MM.1S (cell line): ENCODE data around the gene ATP8B1.
A peak's percentile ranks its signal among the peaks of the same experiment; 100 is the strongest.
"Not testable (repeated sequence)": the region's sequence is repeated elsewhere in the genome, so short reads cannot be mapped to it uniquely, and the experiment has no call there.

Experiments used
- DNase-seq: peaks from one replicate; pipeline ENCODE4 v3.0.0-alpha.2; 2015
- H2AFZ ChIP-seq: fragments of 300-600 bp; sonication (generic); 2 replicates; pipeline ENCODE4 v1.6.0; 2016; ENCODE audit warnings: antibody characterized with exemption, low read length
- H3F3A ChIP-seq: fragments of 300-600 bp; sonication (generic); 2 replicates; pipeline ENCODE4 v1.6.1; 2016; ENCODE audit warnings: mild to moderate bottlenecking, antibody characterized with exemption, low read length, moderate library complexity, mixed read lengths; ENCODE audit not compliant: insufficient read depth
- H3K27ac ChIP-seq: fragments of 300-600 bp; sonication (generic); 2 replicates; pipeline ENCODE4 v1.5.1; 2016; ENCODE audit warnings: mild to moderate bottlenecking, low read length
- H3K27me3 ChIP-seq: fragments of 300-600 bp; sonication (generic); replicated peaks from 2 replicates; pipeline ENCODE4 v1.6.0; 2016; ENCODE audit warnings: low read length; ENCODE audit not compliant: insufficient read depth
- H3K36me3 ChIP-seq: fragments of 300-600 bp; sonication (generic); replicated peaks from 2 replicates; pipeline ENCODE4 v1.6.1; 2016; ENCODE audit warnings: mild to moderate bottlenecking, low read length, mixed read lengths; ENCODE audit not compliant: insufficient read depth
- H3K4me1 ChIP-seq: fragments of 300-600 bp; sonication (generic); 2 replicates; pipeline ENCODE4 v1.6.1; 2016; ENCODE audit warnings: low read length, mixed read lengths
- H3K4me2 ChIP-seq: fragments of 300-600 bp; sonication (generic); 2 replicates; pipeline ENCODE4 v1.6.0; 2016; ENCODE audit warnings: low read depth, low read length
- H3K4me3 ChIP-seq: fragments of 300-600 bp; sonication (generic); 2 replicates; pipeline ENCODE4 v1.5.1; 2016; ENCODE audit warnings: low read length, mixed read lengths
- H3K79me2 ChIP-seq: fragments of 300-600 bp; sonication (generic); 2 replicates; pipeline ENCODE4 v1.6.1; 2016; ENCODE audit warnings: mixed run types, low read length, mixed read lengths
- H3K9ac ChIP-seq: fragments of 300-600 bp; sonication (generic); 2 replicates; pipeline ENCODE4 v1.6.1; 2016; ENCODE audit warnings: low read length, mixed read lengths
- H3K9me2 ChIP-seq: fragments of 300-600 bp; sonication (generic); replicated peaks from 2 replicates; pipeline ENCODE4 v1.6.1; 2016; ENCODE audit warnings: mild to moderate bottlenecking, low read length, mixed read lengths; ENCODE audit not compliant: insufficient read depth
- H3K9me3 ChIP-seq: fragments of 300-600 bp; sonication (generic); replicated peaks from 2 replicates; pipeline ENCODE4 v1.6.1; 2016; ENCODE audit warnings: mild to moderate bottlenecking, low read length, mixed read lengths; ENCODE audit not compliant: insufficient read depth
- H4K20me1 ChIP-seq: fragments of 300-600 bp; sonication (generic); 2 replicates; pipeline ENCODE4 v1.6.1; 2016; ENCODE audit warnings: mild to moderate bottlenecking, low read length, moderate library complexity, mixed read lengths; ENCODE audit not compliant: insufficient read depth
- CTCF ChIP-seq: fragments of 300-600 bp; sonication (generic); IDR thresholded peaks from 2 replicates; pipeline ENCODE4 v1.5.1; 2016; ENCODE audit warnings: antibody characterized with exemption, low read length, mixed read lengths
- EZH2 ChIP-seq: fragments of 300-600 bp; sonication (generic); optimal IDR thresholded peaks from 2 replicates; pipeline ENCODE3; 2017; ENCODE audit warnings: low read depth, mild to moderate bottlenecking, antibody characterized with exemption, low read length, mixed read lengths
- EZH2phosphoT487 ChIP-seq: fragments of 300-600 bp; sonication (generic); IDR thresholded peaks from 2 replicates; pipeline ENCODE4 v1.6.1; 2018; ENCODE audit warnings: antibody characterized with exemption, low read length

Gene ATP8B1

GRCh38 chr18:57803103-57803969 is at the start of gene ATP8B1:
Gene ATP8B1, minus strand, starts transcription at chr18:57803315. Its CDS starts 71,508 bp downstream, at chr18:57731807.
- no peaks in the 10 kb centered on the region for H3K36me3 ChIP-seq
- H3K9me2 ChIP-seq, result no peaks in the 10 kb centered on the region
- no peaks in the 10 kb centered on the region for H3F3A ChIP-seq
- TF ChIP-seq EZH2phosphoT487, result no peak
- no peak for TF ChIP-seq EZH2
- no peak for TF ChIP-seq CTCF
- no peak for DNase-seq
- peak within 1 kb of the TSS; percentile 51; the same call in 1 of the 2 replicates for H2AFZ ChIP-seq
- peaks cover 26% of the 10 kb centered on the region for H3K27me3 ChIP-seq
- H3K27ac ChIP-seq, result no peak within 1 kb of the TSS
- H3K79me2 ChIP-seq, result no peaks in the 10 kb centered on the region
- H3K4me3 ChIP-seq, result peak within 1 kb of the TSS; percentile 53
- peak within 1 kb of the TSS; percentile 90 for H3K4me2 ChIP-seq
- no peak within 1 kb of the TSS for H3K9ac ChIP-seq
- no peaks in the 10 kb centered on the region for H3K9me3 ChIP-seq
- no peaks in the 10 kb centered on the region for H3K4me1 ChIP-seq
- H4K20me1 ChIP-seq, result no peaks in the 10 kb centered on the region

- Histone ChIP-seq H3K27me3 (no peaks in the 10 kb centered on the region), H3K36me3 (no peaks in the 10 kb centered on the region), H2AFZ (no peak overlapping the region), H3K9me3 (no peaks in the 10 kb centered on the region), H3K79me2 (no peaks in the 10 kb centered on the region), H3K9ac (no peak overlapping the region), H3K4me3 (no peak overlapping the region), H3K27ac (no peak overlapping the region), H4K20me1 (no peaks in the 10 kb centered on the region), H3K4me1 (no peaks in the 10 kb centered on the region), H3K4me2 (no peak overlapping the region), H3F3A (no peaks in the 10 kb centered on the region), H3K9me2 (no peaks in the 10 kb centered on the region)
- DNase-seq, result no peak
- no peak for TF ChIP-seq CTCF
- no peak for TF ChIP-seq EZH2
These were observed 46.9 kb upstream of the ATP8B1 start for GRCh38 chr18:57850063-57850462.

- not testable (repeated sequence) for H3K9ac ChIP-seq, H3K4me2 ChIP-seq, H3K36me3 ChIP-seq, H3F3A ChIP-seq, H3K9me3 ChIP-seq, DNase-seq, H3K9me2 ChIP-seq, H4K20me1 ChIP-seq, H2AFZ ChIP-seq, H3K27ac ChIP-seq, H3K4me3 ChIP-seq, H3K4me1 ChIP-seq, H3K27me3 ChIP-seq, H3K79me2 ChIP-seq
These were observed 45.3 kb upstream of the ATP8B1 start for GRCh38 chr18:57848374-57848773.

- H3K9me3 ChIP-seq, H3K4me2 ChIP-seq, H3K27me3 ChIP-seq, H3K27ac ChIP-seq, H3K36me3 ChIP-seq, H3F3A ChIP-seq, H3K4me3 ChIP-seq, H3K9me2 ChIP-seq, DNase-seq, H3K9ac ChIP-seq, H4K20me1 ChIP-seq, H3K4me1 ChIP-seq, H3K79me2 ChIP-seq, H2AFZ ChIP-seq: not testable (repeated sequence)
These were observed 44.3 kb upstream of the ATP8B1 start for GRCh38 chr18:57847431-57847830.
